Esophagus muscularis mucosa (tissue), 4 donors: Measurements from ENCODE around the gene ATG12. TPM values are rescaled to one million over a fixed set of nuclear protein-coding genes. Genes with fewer than 3 reads are reported as not detected.

Experiments
- DNase-seq: peaks from one replicate; pipeline ENCODE4 v3.0.0-alpha.2; 2017; ENCODE audit errors: extremely low spot score
- H3K27ac ChIP-seq, 4 donors: fragments of 200-600 bp; sonication (generic); replicated peaks in 1 of 4; 1 replicate in 3 of 4; 2 replicates in 1 of 4; pipeline ENCODE4 v1.5.1; 2016 to 2019; ENCODE audit warnings: mild to moderate bottlenecking in 1 of 4
- H3K27me3 ChIP-seq, 4 donors: fragments of 200-600 bp; sonication (generic); one replicate each; pipeline versions ENCODE4 v1.5.1 to v1.6.0; 2016 to 2019
- H3K36me3 ChIP-seq, 4 donors: fragments of 200-600 bp; sonication (generic); one replicate each; pipeline ENCODE4 v1.5.1; 2016 to 2019
- H3K4me1 ChIP-seq, 4 donors: fragments of 200-600 bp; sonication (generic); one replicate each; pipeline ENCODE4 v1.5.1; 2016 to 2019
- H3K4me3 ChIP-seq, 4 donors: fragments of 200-600 bp; sonication (generic); 1 replicate in 2 of 4; 2 replicates in 2 of 4; pipeline ENCODE4 v1.5.1; 2016 to 2019; ENCODE audit warnings: mild to moderate bottlenecking in 4 of 4, moderate library complexity in 1 of 4
- H3K9me3 ChIP-seq, 4 donors: fragments of 200-600 bp; sonication (generic); 1 replicate in 3 of 4; 2 replicates in 1 of 4; pipeline ENCODE4 v1.5.1; 2016 to 2019
- EP300 ChIP-seq: sonication (generic); formaldehyde crosslinking; IDR thresholded peaks from one replicate; pipeline ENCODE4 v1.6.1; 2017; ENCODE audit warnings: antibody characterized with exemption
- POLR2A ChIP-seq: fragments of 450-650 bp; IDR thresholded peaks from one replicate; pipeline ENCODE4 v1.6.1; 2017; ENCODE audit warnings: antibody characterized with exemption, moderate library complexity, mild to moderate bottlenecking, low read depth
- POLR2AphosphoS5 ChIP-seq, 2 donors: sonication (generic); formaldehyde crosslinking; IDR thresholded peaks; one replicate each; pipeline ENCODE4 v1.6.1; 2017; ENCODE audit warnings: antibody characterized with exemption in 2 of 2
- WGBS: methylation state at CpG from one replicate; pipeline ENCODE4 v1.1.5; 2018; 5-methylcytosine and 5-hydroxymethylcytosine counted together
- intact Hi-C: fragments of 100-400 bp; cut with DNase I; formaldehyde crosslinking; loops from one replicate; pipeline ENCODE4 v1.15.1; 2023
- total RNA-seq, 4 donors: library from RNA; depleted of rRNA; stranded (reverse); fragments of >200 nt; gene quantifications; one replicate each; pipeline versions ENCODE4 v1.1.0 to v1.2.1, GENCODE V29; 2016
- TF ChIP-seq, protein P1 (sequence below), 3 experiments: fragments of 200-600 bp in 2 of 3; fragments of 450-650 bp in 1 of 3; sonication (generic) in 2 of 3; IDR thresholded peaks; one replicate each; pipeline ENCODE4 v1.5.1; 2017 to 2019; ENCODE audit warnings: antibody characterized with exemption in 3 of 3, mild to moderate bottlenecking in 2 of 3, moderate library complexity in 1 of 3

Gene ATG12
- total RNA-seq, 4 donors from 2014 or later = 26.7 to 45.1 (median 37.8) TPM

DNA sequence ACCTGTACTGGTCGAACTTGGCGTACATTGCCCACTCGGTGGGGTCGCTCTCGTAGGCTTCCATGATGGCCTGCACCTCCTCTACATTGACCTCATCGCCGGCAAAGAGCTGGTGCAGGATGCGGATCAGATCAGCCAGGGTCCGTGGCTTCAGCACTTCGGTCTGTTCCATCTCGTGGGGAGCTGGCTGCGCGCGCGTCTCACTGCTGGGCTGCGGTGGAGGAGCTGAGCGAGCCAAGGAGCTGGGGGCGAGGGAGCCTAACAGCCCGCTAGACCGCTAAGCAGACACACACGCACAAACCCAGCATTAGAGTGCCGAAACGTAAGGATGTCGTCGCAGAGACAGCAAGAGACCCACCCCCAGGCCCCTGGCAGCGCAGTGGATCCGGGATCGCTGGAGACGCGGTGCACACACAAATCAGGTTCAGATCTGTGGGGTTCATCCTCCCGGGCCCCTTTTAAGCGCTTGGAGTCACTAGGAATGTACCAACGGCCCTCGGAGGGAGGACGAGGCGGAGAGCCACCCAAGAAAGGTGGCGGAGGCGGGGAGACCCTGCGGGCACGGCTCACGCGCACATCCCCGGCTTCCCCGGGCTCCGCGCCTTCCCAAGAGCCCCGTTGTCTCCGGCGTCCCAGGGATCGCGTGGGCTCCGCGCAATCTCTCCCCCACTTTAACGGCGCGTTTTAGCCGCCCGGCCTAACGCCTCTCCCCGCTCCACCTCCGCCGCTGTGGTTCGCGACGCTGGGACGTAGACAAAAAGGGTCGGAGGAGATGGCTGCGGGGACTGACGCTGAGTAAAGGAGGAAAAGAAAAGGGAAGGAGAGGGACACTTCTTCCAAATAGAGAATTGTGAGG, 24.9 kb downstream of the ATG12 start, which contains the start of gene CDO1:
Gene CDO1 (minus strand): TSS at position 434 of the 856 bp plus-strand sequence. CDS start 262 bp downstream, at position 172.
- under 1% methylated on average over 40 of the region's 69 CpGs for WGBS
- Histone ChIP-seq H3K27ac (peak within 1 kb of the TSS; percentile 80 to 88 (median 82)), H3K9me3 (no peaks in the 10 kb centered on the region), H3K27me3 (peaks cover 0 to 34% (median 2%) of the 10 kb centered on the region in 4 donors), H3K4me1 (peaks cover 15 to 28% (median 22%) of the 10 kb centered on the region in 4 donors), H3K4me3 (peak within 1 kb of the TSS; percentile 62 to 70 (median 68)), H3K36me3 (no peaks in the 10 kb centered on the region)
- TF ChIP-seq POLR2AphosphoS5 (IDR thresholded peaks at IDR 0.05) = peak; percentile 24 to 63
- no peak for TF ChIP-seq EP300
- no peak for DNase-seq
- intact Hi-C loops = no loop called here

DNA sequence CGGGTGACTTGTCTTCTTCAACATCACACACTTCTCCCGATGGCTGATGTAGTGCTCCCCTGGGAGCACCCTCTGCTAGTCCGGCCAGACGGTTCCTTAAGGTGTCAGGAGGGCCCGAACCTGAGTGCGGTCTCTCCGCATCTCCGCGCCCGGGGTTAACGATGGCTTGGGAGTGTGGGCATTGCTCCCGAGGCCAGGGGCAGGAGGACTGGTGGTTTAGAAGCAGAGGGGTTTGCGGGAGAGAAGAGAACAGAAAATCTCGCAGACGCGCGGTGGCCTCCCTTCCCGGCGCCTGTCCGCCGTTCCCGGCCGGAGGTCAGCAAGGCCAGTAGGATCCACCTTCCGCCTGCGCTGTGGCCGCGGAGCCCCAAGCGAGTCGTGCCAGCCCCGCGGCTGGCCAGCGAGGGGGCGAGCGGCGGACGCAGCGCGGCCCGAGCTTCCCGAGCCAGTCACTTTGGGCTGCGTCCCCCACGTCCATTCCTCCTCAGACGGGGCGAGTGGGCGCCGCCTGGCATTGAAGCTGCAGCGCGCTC, 25.6 kb downstream of the ATG12 start:
- DNase-seq = no peak
- Histone ChIP-seq H3K36me3 (no peaks in the 10 kb centered on the region), H3K27me3 (peaks cover 0 to 34% (median 2%) of the 10 kb centered on the region in 4 donors), H3K27ac (peak overlapping the region; percentile 80 to 88 (median 82)), H3K4me1 (peaks cover 15 to 28% (median 22%) of the 10 kb centered on the region in 4 donors), H3K9me3 (no peaks in the 10 kb centered on the region), H3K4me3 (peak overlapping the region; percentile 62 to 70 (median 68))
- intact Hi-C loops = no loop called here
- 5% methylated on average over 27 of the region's 48 CpGs for WGBS
- no peak for TF ChIP-seq POLR2A
- TF ChIP-seq EP300 = no peak
- no peak for TF ChIP-seq POLR2AphosphoS5 (IDR thresholded peaks at IDR 0.05)
- TF ChIP-seq, protein P1, sequence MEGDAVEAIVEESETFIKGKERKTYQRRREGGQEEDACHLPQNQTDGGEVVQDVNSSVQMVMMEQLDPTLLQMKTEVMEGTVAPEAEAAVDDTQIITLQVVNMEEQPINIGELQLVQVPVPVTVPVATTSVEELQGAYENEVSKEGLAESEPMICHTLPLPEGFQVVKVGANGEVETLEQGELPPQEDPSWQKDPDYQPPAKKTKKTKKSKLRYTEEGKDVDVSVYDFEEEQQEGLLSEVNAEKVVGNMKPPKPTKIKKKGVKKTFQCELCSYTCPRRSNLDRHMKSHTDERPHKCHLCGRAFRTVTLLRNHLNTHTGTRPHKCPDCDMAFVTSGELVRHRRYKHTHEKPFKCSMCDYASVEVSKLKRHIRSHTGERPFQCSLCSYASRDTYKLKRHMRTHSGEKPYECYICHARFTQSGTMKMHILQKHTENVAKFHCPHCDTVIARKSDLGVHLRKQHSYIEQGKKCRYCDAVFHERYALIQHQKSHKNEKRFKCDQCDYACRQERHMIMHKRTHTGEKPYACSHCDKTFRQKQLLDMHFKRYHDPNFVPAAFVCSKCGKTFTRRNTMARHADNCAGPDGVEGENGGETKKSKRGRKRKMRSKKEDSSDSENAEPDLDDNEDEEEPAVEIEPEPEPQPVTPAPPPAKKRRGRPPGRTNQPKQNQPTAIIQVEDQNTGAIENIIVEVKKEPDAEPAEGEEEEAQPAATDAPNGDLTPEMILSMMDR (IDR thresholded peaks at IDR 0.05) = no peak

DNA sequence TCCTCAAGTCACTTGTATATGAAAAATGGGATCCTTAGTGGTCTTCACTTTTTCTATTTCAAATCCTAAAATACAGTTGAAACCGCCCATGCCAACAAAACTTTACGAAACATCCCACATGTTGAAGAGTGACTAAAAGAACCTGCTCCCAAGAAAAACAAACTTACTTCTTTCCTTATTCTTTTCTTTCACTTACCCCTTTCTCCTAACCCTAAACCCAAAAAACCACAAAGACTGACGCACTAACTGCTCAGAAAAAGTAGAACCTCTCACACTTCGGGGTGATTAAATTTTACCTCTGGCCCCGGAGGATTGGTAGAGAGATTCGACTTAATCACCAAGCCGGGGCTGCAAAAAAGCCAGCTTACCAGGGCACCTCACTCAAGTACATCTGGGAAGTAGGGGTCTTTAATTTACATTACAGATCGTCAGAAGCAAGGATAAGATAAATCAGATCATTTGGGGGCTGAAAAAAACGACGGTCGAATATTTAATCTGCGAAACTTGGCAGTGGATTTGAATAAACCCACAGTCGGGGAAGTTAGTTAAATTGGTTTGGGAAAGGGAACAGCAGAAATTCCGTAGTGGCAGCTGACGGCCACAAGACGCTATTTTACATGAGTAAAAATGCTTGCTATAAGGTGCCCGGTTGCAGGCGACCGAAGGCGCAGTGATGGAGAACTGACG, 26.2 kb downstream of the ATG12 start:
- Histone ChIP-seq H3K4me3 (peak overlapping the region; percentile 62 to 70 (median 68)), H3K27ac (peak overlapping the region in 1 of 4 donors; percentile 88), H3K9me3 (no peaks in the 10 kb centered on the region), H3K27me3 (peaks cover 0 to 34% (median 2%) of the 10 kb centered on the region in 4 donors), H3K36me3 (no peaks in the 10 kb centered on the region), H3K4me1 (peaks cover 15 to 28% (median 22%) of the 10 kb centered on the region in 4 donors)
- no peak for DNase-seq
- WGBS = 39% methylated on average over 21 of the region's 21 CpGs
- no peak for TF ChIP-seq POLR2AphosphoS5 (IDR thresholded peaks at IDR 0.05)
- TF ChIP-seq, protein P1 (IDR thresholded peaks at IDR 0.05) = no peak
- no peak for TF ChIP-seq POLR2A
- no peak for TF ChIP-seq EP300
- intact Hi-C loops = no loop called here

DNA sequence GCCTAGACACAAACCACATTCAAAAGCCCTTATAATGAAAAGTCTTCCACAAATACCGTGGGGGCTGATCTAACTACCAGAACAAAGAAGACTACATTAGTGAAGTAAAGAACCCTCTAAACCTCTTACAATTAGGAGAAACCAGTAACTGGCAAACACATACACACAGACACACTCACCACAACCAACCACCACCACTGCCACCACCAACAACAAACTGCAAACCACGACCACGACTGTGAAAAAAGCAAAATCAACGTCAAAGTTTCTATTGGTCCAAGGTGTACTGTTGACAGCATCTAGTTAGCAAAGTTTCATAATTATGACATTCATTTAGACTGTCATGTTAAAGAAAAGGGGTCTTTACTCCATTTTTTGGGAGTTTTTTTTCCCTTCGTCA, 27.6 kb downstream of the ATG12 start:
- Histone ChIP-seq H3K4me3 (no peak overlapping the region), H3K27ac (no peak overlapping the region)
- intact Hi-C loops = no loop called here

DNA sequence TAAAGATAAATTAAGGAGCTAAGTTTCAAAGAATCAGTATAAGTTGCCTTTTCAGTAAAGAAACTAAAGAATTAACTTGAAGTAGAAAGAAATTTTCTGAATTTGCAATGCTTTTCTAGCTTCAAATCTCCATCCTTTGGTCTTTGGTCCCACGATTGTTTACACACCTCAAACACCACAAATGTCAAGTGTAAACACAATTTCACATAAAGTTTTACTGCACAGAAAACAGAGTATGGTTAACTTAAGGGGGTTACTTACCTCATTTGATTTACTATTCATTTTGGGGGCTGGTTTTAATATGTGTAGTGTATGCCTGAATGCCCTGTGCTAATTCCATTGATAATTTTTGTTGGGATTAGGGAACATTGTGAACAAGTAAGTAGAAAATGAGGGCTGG, 29.0 kb downstream of the ATG12 start:
- peaks cover 0 to 34% (median 2%) of the 10 kb centered on the region in 4 donors for H3K27me3 ChIP-seq
- 94% methylated on average over 1 of the region's 1 CpG for whole genome bisulfite sequencing
- TF ChIP-seq EP300 (no peak), POLR2AphosphoS5 (IDR thresholded peaks at IDR 0.05) (no peak), POLR2A (no peak)
- TF ChIP-seq, protein P1 (IDR thresholded peaks at IDR 0.05) = no peak
- intact Hi-C loops = no loop called here
- no peaks in the 10 kb centered on the region for H3K9me3 ChIP-seq
- H3K4me1 ChIP-seq = peaks cover 15 to 27% (median 22%) of the 10 kb centered on the region in 4 donors
- H3K36me3 ChIP-seq = no peaks in the 10 kb centered on the region
- no peak for DNase-seq
- no peak overlapping the region for H3K4me3 ChIP-seq
- no peak overlapping the region for H3K27ac ChIP-seq

More for the DNA sequence above, 27.6 kb downstream of the ATG12 start:
- WGBS = 89% methylated on average over 5 of the region's 5 CpGs
- H3K36me3 ChIP-seq = no peaks in the 10 kb centered on the region
- peaks cover 15 to 28% (median 22%) of the 10 kb centered on the region in 4 donors for H3K4me1 ChIP-seq
- H3K27me3 ChIP-seq = peaks cover 0 to 34% (median 2%) of the 10 kb centered on the region in 4 donors
- no peaks in the 10 kb centered on the region for H3K9me3 ChIP-seq
- DNase-seq = no peak
- no peak for TF ChIP-seq POLR2AphosphoS5 (IDR thresholded peaks at IDR 0.05)
